OCI-LY1 (cell line): Measurements from ENCODE around the gene CCDC110.
A peak's percentile ranks its signal among the peaks of the same experiment; 100 is the strongest.

Experiments
- H2AFZ ChIP-seq: fragments of 200-600 bp; sonication (generic), shearing (Covaris generic); 2 replicates; pipeline ENCODE4 v1.6.0; 2014; ENCODE audit warnings: antibody characterized with exemption, mild to moderate bottlenecking, low read length
- H3F3A ChIP-seq: fragments of 200-600 bp; sonication (generic), shearing (Covaris generic); 2 replicates; pipeline ENCODE4 v1.6.0; 2014; ENCODE audit warnings: mild to moderate bottlenecking, antibody characterized with exemption, low read length, moderate library complexity; ENCODE audit not compliant: insufficient read depth
- H3K27ac ChIP-seq: fragments of 200-600 bp; sonication (generic); 2 replicates; pipeline ENCODE4 v1.5.1; 2014; ENCODE audit warnings: low read length, mixed run types, mild to moderate bottlenecking, low read depth; ENCODE audit not compliant: poor library complexity, severe bottlenecking
- H3K27me3 ChIP-seq: fragments of 200-600 bp; sonication (generic); 2 replicates; pipeline ENCODE4 v1.6.0; 2014; ENCODE audit warnings: antibody characterized with exemption, mild to moderate bottlenecking, low read length, moderate library complexity; ENCODE audit not compliant: insufficient read depth
- H3K36me3 ChIP-seq: fragments of 200-600 bp; sonication (generic); 2 replicates; pipeline ENCODE4 v1.6.1; 2014; ENCODE audit warnings: mild to moderate bottlenecking, antibody characterized with exemption, low read length, moderate library complexity, mixed read lengths; ENCODE audit not compliant: insufficient read depth
- H3K4me1 ChIP-seq: fragments of 200-600 bp; sonication (generic); 2 replicates; pipeline ENCODE4 v1.5.1; 2014; ENCODE audit warnings: mild to moderate bottlenecking, low read length, moderate library complexity; ENCODE audit not compliant: insufficient read depth, severe bottlenecking
- H3K4me2 ChIP-seq: fragments of 200-600 bp; sonication (generic), shearing (Covaris generic); 2 replicates; pipeline ENCODE4 v1.6.1; 2014; ENCODE audit warnings: low read length
- H3K4me3 ChIP-seq: fragments of 200-600 bp; sonication (generic); 2 replicates; pipeline ENCODE4 v1.5.1; 2014; ENCODE audit warnings: low read length, low read depth, mild to moderate bottlenecking, mixed read lengths; ENCODE audit not compliant: poor library complexity, severe bottlenecking
- H3K79me2 ChIP-seq: fragments of 200-600 bp; shearing (Covaris generic); 2 replicates; pipeline ENCODE4 v1.6.1; 2016; ENCODE audit warnings: mixed run types, low read length, mixed read lengths; ENCODE audit not compliant: insufficient read depth
- H3K9ac ChIP-seq: fragments of 200-600 bp; sonication (generic), shearing (Covaris generic); 2 replicates; pipeline ENCODE4 v1.6.1; 2014; ENCODE audit warnings: mild to moderate bottlenecking, low read length, mixed read lengths
- H3K9me2 ChIP-seq: fragments of 200-600 bp; sonication (generic), shearing (Covaris generic); 2 replicates; pipeline ENCODE4 v1.6.1; 2014; ENCODE audit warnings: low read depth, mild to moderate bottlenecking, low read length, mixed read lengths
- H3K9me3 ChIP-seq: fragments of 200-600 bp; shearing (Covaris generic); 2 replicates; pipeline ENCODE4 v1.6.1; 2014; ENCODE audit warnings: low read length, mixed read lengths
- H4K20me1 ChIP-seq: fragments of 200-600 bp; sonication (generic), shearing (Covaris generic); 2 replicates; pipeline ENCODE4 v1.6.0; 2016; ENCODE audit warnings: mild to moderate bottlenecking, low read length; ENCODE audit not compliant: insufficient read depth
- CTCF ChIP-seq: fragments of 200-600 bp; sonication (generic), shearing (Covaris generic); IDR thresholded peaks from 2 replicates; pipeline ENCODE4 v1.5.1; 2017; ENCODE audit warnings: mild to moderate bottlenecking, antibody characterized with exemption, low read length, moderate library complexity, mixed read lengths
- EZH2 ChIP-seq: fragments of 200-600 bp; sonication (generic), shearing (Covaris generic); IDR thresholded peaks from 2 replicates; pipeline ENCODE4 v1.8.0; 2017; ENCODE audit warnings: borderline replicate concordance, mixed run types, mild to moderate bottlenecking, antibody characterized with exemption, low read length, moderate library complexity, mixed read lengths

The CCDC110 gene

DNA sequence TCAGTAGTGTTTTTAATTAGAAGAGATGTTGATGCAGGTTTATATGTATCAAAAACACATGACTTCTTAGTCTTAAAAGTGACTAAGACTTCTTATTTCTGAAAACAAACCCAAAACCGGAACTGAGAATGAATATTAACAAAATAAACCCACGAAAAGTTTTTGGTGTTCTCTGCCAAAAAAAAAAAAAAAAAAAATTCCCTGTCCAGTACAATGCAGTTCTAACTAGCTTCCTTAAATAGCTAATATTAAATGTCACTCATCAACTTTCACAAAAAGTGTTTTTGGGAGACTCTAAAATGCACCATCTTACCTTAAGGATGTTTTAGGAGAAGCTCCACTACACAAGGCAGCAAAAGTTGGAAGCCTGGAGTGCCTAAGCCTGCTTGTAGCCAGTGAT lies 72.9 kb downstream of the CCDC110 start:
- no peaks in the 10 kb centered on the region for H3K79me2 ChIP-seq
- no peaks in the 10 kb centered on the region for H3K27me3 ChIP-seq
- no peaks in the 10 kb centered on the region for H3K9me3 ChIP-seq
- H3K4me3 ChIP-seq: peak overlapping the region; percentile 66
- H3K9ac ChIP-seq: peak overlapping the region; percentile 28; the same call in 1 of the 2 replicates
- H3F3A ChIP-seq: 0 out of 2 replicates have a peak, but pooled peaks cover 2% of the 10 kb centered on the region
- H2AFZ ChIP-seq: no peak overlapping the region
- no peaks in the 10 kb centered on the region for H3K9me2 ChIP-seq
- peaks cover 48% of the 10 kb centered on the region; the same call in 1 of the 2 replicates for H3K36me3 ChIP-seq
- peak overlapping the region; percentile 36 for H3K27ac ChIP-seq
- no peak for TF ChIP-seq EZH2
- no peak for TF ChIP-seq CTCF
- H3K4me2 ChIP-seq: peak overlapping the region; percentile 47; the same call in 1 of the 2 replicates
- no peaks in the 10 kb centered on the region for H4K20me1 ChIP-seq
- peaks cover 50% of the 10 kb centered on the region for H3K4me1 ChIP-seq

- H3K79me2 ChIP-seq: no peaks in the 10 kb centered on the region
- peaks cover 57% of the 10 kb centered on the region for H3K4me1 ChIP-seq
- H2AFZ ChIP-seq: no peak within 1 kb of the TSS
- H3K4me2 ChIP-seq: peak within 1 kb of the TSS; percentile 93
- no peaks in the 10 kb centered on the region for H3K27me3 ChIP-seq
- no peak for TF ChIP-seq EZH2
- TF ChIP-seq CTCF: no peak
- no peaks in the 10 kb centered on the region for H3K9me2 ChIP-seq
- no peaks in the 10 kb centered on the region for H4K20me1 ChIP-seq
- peak within 1 kb of the TSS; percentile 66 for H3K4me3 ChIP-seq
- H3K27ac ChIP-seq: peak within 1 kb of the TSS; percentile 44
- H3F3A ChIP-seq: 0 out of 2 replicates have a peak, but pooled peaks cover 2% of the 10 kb centered on the region
- no peaks in the 10 kb centered on the region for H3K9me3 ChIP-seq
- peak within 1 kb of the TSS; percentile 71 for H3K9ac ChIP-seq
- H3K36me3 ChIP-seq: peaks cover 33% of the 10 kb centered on the region; the same call in 1 of the 2 replicates
Observed at GRCh38 chr4:185396724-185397385, 74.7 kb downstream of the CCDC110 start, which contains the start of gene ANKRD37. TSS of gene ANKRD37 (plus strand) at chr4:185396841. CDS start at chr4:185396924, 83 bp downstream.

- Histone ChIP-seq H3K27me3 (no peaks in the 10 kb centered on the region), H2AFZ (no peak overlapping the region), H3K9me2 (no peaks in the 10 kb centered on the region), H3F3A (0 out of 2 replicates have a peak, but pooled peaks cover 2% of the 10 kb centered on the region), H3K4me1 (peaks cover 57% of the 10 kb centered on the region), H3K27ac (peak overlapping the region; percentile 44), H4K20me1 (no peaks in the 10 kb centered on the region), H3K79me2 (no peaks in the 10 kb centered on the region), H3K9me3 (no peaks in the 10 kb centered on the region), H3K36me3 (peaks cover 28% of the 10 kb centered on the region; the same call in 1 of the 2 replicates), H3K4me2 (peak overlapping the region; percentile 93), H3K9ac (peak overlapping the region; percentile 71), H3K4me3 (peak overlapping the region; percentile 66)
- no peak for TF ChIP-seq EZH2
- TF ChIP-seq CTCF: no peak
Observed at GRCh38 chr4:185395956-185396723, 75.4 kb downstream of the CCDC110 start.
